Measurements from ENCODE around the gene NEUROG1.

NEUROG1 gene

DNA sequence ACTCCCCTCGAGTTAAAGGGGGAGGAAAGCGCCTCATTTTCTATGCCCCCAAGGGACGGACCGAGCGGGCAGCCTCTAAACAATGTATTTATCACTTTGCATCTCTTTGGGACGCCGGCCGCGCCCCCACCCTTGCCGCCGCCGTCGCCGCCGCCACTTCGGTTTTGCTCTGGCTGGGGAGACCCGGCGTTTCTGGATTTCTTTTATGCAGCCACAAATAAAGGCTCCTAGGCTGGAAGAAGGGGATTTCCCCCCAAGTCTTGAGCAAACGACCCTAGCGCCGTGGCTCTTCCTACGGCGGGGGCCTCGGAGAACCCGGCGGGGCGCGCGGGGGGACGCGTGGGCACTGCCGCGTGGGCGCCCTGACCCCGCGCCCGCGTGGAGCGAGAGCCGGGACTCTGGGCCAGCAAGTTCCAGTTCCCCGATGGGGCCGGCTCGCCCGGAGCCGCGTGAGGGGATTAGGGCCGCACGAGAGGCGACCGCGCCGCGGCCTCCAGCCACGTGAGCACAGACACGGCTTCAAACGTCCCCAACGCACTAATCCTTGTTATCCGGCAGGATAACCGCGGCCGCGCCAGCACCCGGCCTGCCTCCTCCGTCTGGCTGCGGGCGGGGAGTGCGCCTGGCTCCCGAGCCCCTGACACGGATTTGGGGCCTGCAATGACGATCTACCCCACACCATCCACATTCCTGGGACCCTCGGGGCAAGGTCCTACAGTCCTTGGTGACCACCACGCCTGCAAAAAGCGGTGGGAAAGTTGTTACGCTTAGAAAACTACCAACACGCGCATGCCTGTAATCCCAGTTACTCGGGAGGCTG, 7.9 kb upstream of the NEUROG1 start:
- H3K4me3 ChIP-seq (ENCODE audit: low read depth, low read length, poor library complexity, severe bottlenecking) = no peak overlapping the region
- H3K9ac ChIP-seq (ENCODE audit: low read length) = no peak overlapping the region
- H3F3A ChIP-seq (ENCODE audit: insufficient read depth, low read length) = no peaks in the 10 kb centered on the region
- H3K9me3 ChIP-seq (ENCODE audit: low read length) = no peaks in the 10 kb centered on the region
- no peak overlapping the region for H2AFZ ChIP-seq (ENCODE audit: low read length)
- no peaks in the 10 kb centered on the region for H4K20me1 ChIP-seq (ENCODE audit: insufficient read depth, low read length)
- no peaks in the 10 kb centered on the region for H3K79me2 ChIP-seq (ENCODE audit: insufficient read depth, low read length)
- TF ChIP-seq, protein P1, sequence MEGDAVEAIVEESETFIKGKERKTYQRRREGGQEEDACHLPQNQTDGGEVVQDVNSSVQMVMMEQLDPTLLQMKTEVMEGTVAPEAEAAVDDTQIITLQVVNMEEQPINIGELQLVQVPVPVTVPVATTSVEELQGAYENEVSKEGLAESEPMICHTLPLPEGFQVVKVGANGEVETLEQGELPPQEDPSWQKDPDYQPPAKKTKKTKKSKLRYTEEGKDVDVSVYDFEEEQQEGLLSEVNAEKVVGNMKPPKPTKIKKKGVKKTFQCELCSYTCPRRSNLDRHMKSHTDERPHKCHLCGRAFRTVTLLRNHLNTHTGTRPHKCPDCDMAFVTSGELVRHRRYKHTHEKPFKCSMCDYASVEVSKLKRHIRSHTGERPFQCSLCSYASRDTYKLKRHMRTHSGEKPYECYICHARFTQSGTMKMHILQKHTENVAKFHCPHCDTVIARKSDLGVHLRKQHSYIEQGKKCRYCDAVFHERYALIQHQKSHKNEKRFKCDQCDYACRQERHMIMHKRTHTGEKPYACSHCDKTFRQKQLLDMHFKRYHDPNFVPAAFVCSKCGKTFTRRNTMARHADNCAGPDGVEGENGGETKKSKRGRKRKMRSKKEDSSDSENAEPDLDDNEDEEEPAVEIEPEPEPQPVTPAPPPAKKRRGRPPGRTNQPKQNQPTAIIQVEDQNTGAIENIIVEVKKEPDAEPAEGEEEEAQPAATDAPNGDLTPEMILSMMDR (IDR thresholded peaks at IDR 0.05; ENCODE audit: low read length) = no peak
- no peak for TF ChIP-seq EZH2 (IDR thresholded peaks at IDR 0.05; ENCODE audit: borderline replicate concordance, low read length)
- no peaks in the 10 kb centered on the region; the same call in 1 of the 2 replicates for H3K27me3 ChIP-seq (ENCODE audit: insufficient read depth, low read length)
- no peaks in the 10 kb centered on the region for H3K36me3 ChIP-seq (ENCODE audit: insufficient read depth, low read length)
- H3K4me1 ChIP-seq (ENCODE audit: insufficient read depth, low read length, severe bottlenecking) = no peaks in the 10 kb centered on the region
- no peak overlapping the region for H3K4me2 ChIP-seq (ENCODE audit: low read length)
- H3K9me2 ChIP-seq (ENCODE audit: low read depth, low read length) = no peaks in the 10 kb centered on the region
- H3K27ac ChIP-seq (ENCODE audit: low read depth, low read length, poor library complexity, severe bottlenecking) = no peak overlapping the region

DNA sequence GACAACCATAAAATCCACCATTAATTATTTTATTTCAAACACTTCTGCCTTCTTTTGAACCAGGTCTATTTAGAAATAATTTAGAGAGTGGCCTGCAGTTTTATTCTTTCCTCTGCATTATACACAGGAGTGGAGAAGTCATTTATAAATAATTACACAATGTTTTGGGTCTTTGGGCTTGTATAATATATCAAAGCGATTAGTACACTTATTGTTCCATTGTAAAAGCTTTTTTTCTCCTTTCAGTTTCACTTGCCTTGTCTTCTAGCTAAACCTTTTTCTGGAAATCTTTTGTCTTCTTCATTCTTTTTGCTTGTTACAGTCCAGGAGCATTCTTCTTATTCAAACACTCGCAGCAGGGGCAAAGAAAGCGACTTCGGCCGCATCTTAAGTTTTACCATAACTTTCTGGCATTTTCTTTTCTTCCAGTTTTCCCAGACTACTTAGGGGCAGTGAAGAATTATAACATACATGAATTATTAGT, 7.3 kb upstream of the NEUROG1 start:
- Histone ChIP-seq H3K27ac (ENCODE audit: low read depth, low read length, poor library complexity, severe bottlenecking) (no peak overlapping the region), H3K9me3 (ENCODE audit: low read length) (no peaks in the 10 kb centered on the region), H3K9me2 (ENCODE audit: low read depth, low read length) (no peaks in the 10 kb centered on the region), H3K36me3 (ENCODE audit: insufficient read depth, low read length) (no peaks in the 10 kb centered on the region), H3K4me1 (ENCODE audit: insufficient read depth, low read length, severe bottlenecking) (no peaks in the 10 kb centered on the region), H3K27me3 (ENCODE audit: insufficient read depth, low read length) (no peaks in the 10 kb centered on the region; the same call in 1 of the 2 replicates), H3F3A (ENCODE audit: insufficient read depth, low read length) (no peaks in the 10 kb centered on the region), H3K79me2 (ENCODE audit: insufficient read depth, low read length) (no peaks in the 10 kb centered on the region), H3K4me2 (ENCODE audit: low read length) (no peak overlapping the region), H3K9ac (ENCODE audit: low read length) (no peak overlapping the region), H4K20me1 (ENCODE audit: insufficient read depth, low read length) (no peaks in the 10 kb centered on the region), H3K4me3 (ENCODE audit: low read depth, low read length, poor library complexity, severe bottlenecking) (no peak overlapping the region), H2AFZ (ENCODE audit: low read length) (no peak overlapping the region)
- TF ChIP-seq, protein P1 (IDR thresholded peaks at IDR 0.05; ENCODE audit: low read length) = no peak
- TF ChIP-seq EZH2 (IDR thresholded peaks at IDR 0.05; ENCODE audit: borderline replicate concordance, low read length) = no peak

DNA sequence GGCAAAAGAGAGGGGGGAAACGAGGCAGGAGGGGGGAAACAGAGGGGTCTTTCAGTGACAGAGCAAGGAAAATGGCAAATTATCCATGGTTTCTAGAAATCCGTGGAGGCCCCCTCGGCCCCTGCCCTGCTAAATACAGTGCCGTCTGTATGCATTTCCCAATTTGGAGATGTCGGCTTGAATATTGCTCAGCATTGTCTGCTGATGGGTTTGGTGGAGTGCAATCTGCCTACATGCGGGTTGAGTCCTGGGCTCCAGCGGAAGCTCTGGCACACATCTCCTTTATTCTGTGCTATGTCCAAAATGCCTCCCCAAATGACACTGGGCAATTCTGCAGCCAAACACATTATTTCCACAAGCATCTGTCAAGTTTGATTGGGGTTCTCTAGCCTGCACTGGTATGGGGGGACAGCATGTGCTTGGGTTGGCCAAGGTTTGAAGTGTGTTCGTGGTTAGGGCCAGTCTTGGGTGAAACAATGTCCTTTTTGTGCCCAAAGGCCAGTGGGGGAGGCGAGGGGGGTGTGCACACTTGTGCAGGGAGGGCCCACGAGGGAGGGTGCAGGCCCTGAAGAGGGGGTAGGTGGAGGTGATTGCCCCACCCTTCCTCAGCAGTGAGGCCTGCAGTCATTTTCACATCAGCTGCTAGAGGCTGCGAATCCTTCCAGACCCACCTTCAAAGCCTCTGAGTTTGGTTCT, 6.2 kb upstream of the NEUROG1 start:
- H3K27ac ChIP-seq (ENCODE audit: low read depth, low read length, poor library complexity, severe bottlenecking) = no peak overlapping the region
- H3K36me3 ChIP-seq (ENCODE audit: insufficient read depth, low read length) = no peaks in the 10 kb centered on the region
- H3K9me3 ChIP-seq (ENCODE audit: low read length) = no peaks in the 10 kb centered on the region
- H2AFZ ChIP-seq (ENCODE audit: low read length) = no peak overlapping the region
- no peaks in the 10 kb centered on the region; the same call in 1 of the 2 replicates for H3K27me3 ChIP-seq (ENCODE audit: insufficient read depth, low read length)
- H4K20me1 ChIP-seq (ENCODE audit: insufficient read depth, low read length) = no peaks in the 10 kb centered on the region
- H3K79me2 ChIP-seq (ENCODE audit: insufficient read depth, low read length) = no peaks in the 10 kb centered on the region
- TF ChIP-seq, protein P1 (IDR thresholded peaks at IDR 0.05; ENCODE audit: low read length) = no peak
- no peak for TF ChIP-seq EZH2 (IDR thresholded peaks at IDR 0.05; ENCODE audit: borderline replicate concordance, low read length)
- no peaks in the 10 kb centered on the region for H3K9me2 ChIP-seq (ENCODE audit: low read depth, low read length)
- H3K9ac ChIP-seq (ENCODE audit: low read length) = no peak overlapping the region
- H3F3A ChIP-seq (ENCODE audit: insufficient read depth, low read length) = no peaks in the 10 kb centered on the region
- no peaks in the 10 kb centered on the region for H3K4me1 ChIP-seq (ENCODE audit: insufficient read depth, low read length, severe bottlenecking)
- no peak overlapping the region for H3K4me3 ChIP-seq (ENCODE audit: low read depth, low read length, poor library complexity, severe bottlenecking)
- H3K4me2 ChIP-seq (ENCODE audit: low read length) = no peak overlapping the region
